HG03457 (cell line): ENCODE measurements around the gene FIGN.

Experiments used
- ATAC-seq: cut with Tn5 transposase; IDR thresholded peaks from one replicate; pipeline ENCODE4 v1.9.1; 2021; ENCODE audit warnings: moderate number of reproducible peaks; ENCODE audit not compliant: unreplicated experiment

FIGN gene

DNA sequence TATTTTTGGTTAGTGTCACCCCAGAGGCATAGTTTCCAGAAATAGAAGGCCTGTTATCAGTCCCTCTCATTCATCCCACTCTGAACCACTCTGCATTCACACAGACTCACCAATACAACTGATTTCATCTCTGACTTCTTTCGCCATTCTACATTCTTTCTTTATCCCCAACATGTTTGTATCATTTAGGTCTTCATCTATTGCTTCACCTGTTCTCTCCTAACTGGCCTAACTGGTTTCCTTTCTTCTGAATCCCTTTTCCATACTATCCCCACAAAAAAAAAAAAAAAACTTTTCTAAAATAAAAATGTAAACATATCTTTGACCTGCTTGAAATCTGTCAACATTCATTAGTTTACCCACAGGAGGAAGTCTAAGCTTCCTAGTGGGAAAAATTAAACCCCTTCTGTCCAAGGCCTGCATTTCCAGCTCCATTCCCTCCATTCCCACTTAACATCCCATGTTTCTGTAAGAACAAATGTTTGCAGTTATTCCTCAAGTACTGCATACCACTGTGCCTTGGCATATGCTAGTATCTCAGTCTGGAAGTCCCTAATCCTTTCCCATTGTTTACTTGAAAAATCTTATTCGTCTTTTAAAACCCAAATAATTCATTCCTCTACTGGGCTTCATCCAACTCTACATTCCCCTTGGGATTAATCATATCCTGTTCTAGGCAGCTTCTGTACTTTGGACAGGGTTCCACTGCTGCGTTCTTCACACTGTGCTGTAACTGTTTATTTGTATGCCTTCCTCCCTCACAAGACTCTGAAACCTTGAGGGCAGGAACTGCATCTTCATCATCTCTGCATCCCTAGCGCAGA, 68.5 kb downstream of the FIGN start:
- ATAC-seq = no peak

- ATAC-seq = no peak
Measured at GRCh38 chr2:163665817-163666216, 70.0 kb downstream of the FIGN start.

DNA sequence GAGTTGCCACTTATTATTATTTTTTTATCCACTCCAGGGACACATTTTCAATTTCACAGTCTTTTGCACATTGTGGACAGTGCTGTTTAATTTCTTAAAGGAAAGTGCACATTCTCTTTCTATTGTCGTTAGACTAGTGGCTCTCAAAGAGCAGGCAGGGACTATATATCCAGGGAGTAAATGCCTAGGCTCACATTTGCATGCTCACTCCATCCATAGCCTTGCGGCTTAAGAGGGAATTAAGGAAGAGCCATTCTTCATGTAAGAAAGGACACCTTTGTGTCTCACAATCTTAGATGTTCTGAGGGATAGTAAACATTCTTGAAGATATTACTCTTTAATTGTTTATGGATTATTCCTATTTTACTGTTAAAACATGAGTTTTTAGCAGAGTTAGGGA, 70.8 kb downstream of the FIGN start:
- ATAC-seq = no peak

GRCh38 chr2:163664610-163665009, 71.2 kb downstream of the FIGN start:
- no peak for ATAC-seq

DNA sequence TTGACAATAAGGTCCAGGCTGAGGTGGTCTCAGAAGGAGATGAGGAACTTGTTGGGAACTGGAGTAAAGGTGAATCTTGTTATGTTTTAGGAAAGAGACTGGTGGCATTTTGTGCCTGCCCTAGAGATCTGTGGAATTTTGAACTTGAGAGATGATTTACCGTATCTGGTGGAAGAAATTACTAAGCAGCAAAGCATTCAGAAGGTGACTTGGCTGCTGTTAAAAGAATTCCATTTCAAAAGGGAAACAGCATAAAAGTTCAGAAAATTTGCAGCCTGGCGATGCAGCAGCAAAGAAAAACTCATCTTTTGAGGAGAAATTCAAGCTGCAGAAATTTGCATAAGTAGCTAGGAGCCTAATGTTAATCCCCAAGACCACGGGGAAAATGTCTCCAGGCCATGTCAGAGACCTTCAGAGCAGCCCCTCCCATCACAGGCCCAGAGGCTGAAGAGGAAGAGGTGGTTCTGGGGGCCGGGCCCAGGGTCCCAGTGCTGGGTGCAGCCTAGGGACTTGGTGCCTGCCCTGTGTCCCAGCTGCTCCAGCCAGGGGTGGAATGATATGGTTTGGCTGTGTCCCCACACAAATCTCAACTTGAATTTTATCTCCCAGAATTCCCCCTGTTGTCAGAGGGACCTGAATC, 73.5 kb downstream of the FIGN start:
- no peak for ATAC-seq

- ATAC-seq = no peak
Measured at GRCh38 chr2:163659224-163659623, 76.6 kb downstream of the FIGN start.

GRCh38 chr2:163658556-163658955, 77.3 kb downstream of the FIGN start:
- no peak for ATAC-seq

DNA sequence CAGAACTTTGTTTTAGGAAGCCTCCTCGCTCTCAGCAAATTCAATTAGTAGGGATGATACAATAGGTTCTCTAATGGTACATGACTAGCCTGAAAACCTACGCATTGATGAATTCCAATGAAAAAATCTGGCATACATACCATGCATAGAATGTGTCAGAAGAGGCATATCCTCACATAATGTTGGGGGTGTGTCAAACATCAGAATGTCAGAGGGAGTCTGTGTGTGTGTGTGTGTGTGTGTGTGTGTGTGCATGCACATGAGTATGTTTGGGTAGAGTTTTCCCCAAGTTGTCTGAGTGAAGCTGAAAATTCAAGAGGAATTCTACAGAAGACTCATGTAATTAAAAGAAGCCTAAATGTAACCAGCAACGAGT, 78.5 kb downstream of the FIGN start:
- no peak for ATAC-seq

GRCh38 chr2:163656622-163657280, 79.1 kb downstream of the FIGN start:
- ATAC-seq = no peak

DNA sequence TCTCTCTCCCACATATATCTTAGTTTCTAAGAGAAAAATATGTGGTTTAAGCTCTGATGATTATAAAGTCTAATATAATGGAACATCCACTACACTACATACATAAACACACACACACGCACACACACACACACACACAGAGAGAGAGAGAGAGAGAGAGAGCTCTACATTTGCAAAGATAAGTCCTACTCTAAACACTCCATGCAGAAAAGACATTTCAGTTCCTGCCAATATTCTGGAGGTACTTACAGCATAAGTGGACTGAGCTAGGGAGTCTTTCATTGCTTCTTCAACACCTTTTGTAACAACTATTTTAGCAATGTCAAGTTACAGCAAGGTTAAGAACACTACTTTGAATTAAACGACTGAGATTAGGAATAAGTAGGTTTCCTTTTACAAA, 80.1 kb downstream of the FIGN start:
- ATAC-seq = no peak

- ATAC-seq = no peak
Measured at GRCh38 chr2:163652751-163653150, 83.1 kb downstream of the FIGN start.

DNA sequence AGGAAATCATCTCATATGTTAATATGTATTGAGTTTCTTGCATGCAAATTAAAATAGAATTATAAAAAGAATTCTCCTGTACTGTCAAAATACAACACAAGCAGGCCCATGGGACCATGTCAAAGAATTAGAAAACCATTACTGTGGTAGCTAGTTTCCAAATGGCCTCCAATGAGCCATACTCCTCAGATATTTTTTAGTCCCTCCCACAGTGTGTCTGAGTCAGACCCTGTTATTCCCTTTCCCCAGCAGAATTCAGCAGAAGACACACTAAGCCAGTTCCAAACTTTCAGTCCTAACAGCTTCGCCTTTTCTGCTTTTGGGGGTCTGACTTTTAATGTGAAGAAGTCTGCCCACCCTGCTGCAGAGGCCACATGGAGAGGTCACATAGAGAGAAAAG, 86.7 kb downstream of the FIGN start:
- ATAC-seq = no peak

- ATAC-seq = no peak
Measured at GRCh38 chr2:163647300-163647699, 88.5 kb downstream of the FIGN start.

- no peak for ATAC-seq
Measured at GRCh38 chr2:163646687-163647086, 89.1 kb downstream of the FIGN start.

DNA sequence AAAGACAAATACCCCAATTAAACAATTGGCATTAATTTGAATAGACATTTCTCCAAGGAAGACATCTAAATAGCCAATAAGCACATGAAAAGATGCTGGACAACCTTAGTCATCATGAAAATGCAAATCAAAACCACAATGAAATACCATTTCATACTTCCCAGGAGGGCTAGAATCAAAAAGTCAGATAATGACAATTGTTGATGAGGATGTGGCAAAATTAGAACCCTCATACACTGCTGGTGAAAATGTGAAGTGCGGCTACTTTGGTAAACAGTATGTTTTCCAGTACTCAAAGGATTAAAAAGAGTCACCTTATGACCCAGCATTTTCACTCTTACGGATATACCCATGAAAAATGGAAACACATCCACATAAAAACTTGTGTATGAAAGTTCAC, 91.6 kb downstream of the FIGN start:
- ATAC-seq = no peak

GRCh38 chr2:163641986-163642385, 93.8 kb downstream of the FIGN start:
- ATAC-seq = no peak

- no peak for ATAC-seq
Measured at GRCh38 chr2:163640542-163641193, 95.1 kb downstream of the FIGN start.

DNA sequence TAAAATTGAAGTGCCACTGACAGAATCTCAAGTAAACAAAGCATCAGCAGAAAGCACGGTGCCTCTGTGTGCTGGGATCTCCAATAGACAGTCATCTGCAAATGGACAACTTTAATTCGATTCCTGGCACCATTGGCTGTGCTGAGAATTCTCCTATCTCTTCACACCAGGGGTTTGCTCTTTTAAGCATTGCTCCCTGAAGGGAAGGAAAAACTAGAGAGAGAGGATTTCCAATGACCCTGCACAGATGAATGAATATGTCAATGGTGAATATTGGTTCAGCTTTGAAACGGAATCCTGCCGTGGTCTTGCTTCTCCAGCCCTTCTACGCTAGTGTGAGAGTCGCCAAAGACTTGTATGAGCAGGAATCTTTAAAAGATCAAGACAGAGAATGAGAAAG, 97.9 kb downstream of the FIGN start:
- ATAC-seq = no peak

GRCh38 chr2:163633291-163633690, 102.5 kb downstream of the FIGN start:
- ATAC-seq = no peak

GRCh38 chr2:163630836-163631235, 105.0 kb downstream of the FIGN start:
- ATAC-seq = no peak

DNA sequence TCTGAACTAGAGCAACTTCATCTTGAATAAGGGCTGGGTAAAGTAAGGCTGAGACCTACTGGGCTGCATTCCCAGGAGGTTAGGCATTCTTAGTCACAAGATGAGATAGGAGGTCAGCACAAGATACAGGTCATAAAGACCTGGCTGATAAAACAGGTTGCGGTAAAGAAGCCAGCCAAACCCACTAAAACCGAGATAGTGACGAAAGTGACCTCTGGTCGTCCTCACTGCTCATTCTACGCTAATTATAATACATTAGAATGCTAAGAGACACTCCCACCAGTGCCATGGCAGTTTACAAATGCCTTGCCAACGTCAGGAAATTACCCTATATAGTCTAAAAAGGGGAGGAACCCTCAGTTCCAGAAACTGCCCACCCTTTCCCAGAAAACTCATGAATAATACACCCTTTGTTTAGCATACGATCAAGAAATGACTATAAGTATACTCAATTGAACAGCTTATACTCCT, 109.1 kb downstream of the FIGN start:
- ATAC-seq = no peak
